GM19023 (cell line): ENCODE data around the gene DEFB116.
"Not testable (repeated sequence)": the region's sequence is repeated elsewhere in the genome, so short reads cannot be mapped to it uniquely, and the experiment has no call there.

Source experiments
- ATAC-seq: cut with Tn5 transposase; IDR thresholded peaks from one replicate; pipeline ENCODE4 v1.9.1; 2021; ENCODE audit warnings: mild to moderate bottlenecking, moderate library complexity; ENCODE audit not compliant: unreplicated experiment

DEFB116 gene, protein sequence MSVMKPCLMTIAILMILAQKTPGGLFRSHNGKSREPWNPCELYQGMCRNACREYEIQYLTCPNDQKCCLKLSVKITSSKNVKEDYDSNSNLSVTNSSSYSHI

DNA sequence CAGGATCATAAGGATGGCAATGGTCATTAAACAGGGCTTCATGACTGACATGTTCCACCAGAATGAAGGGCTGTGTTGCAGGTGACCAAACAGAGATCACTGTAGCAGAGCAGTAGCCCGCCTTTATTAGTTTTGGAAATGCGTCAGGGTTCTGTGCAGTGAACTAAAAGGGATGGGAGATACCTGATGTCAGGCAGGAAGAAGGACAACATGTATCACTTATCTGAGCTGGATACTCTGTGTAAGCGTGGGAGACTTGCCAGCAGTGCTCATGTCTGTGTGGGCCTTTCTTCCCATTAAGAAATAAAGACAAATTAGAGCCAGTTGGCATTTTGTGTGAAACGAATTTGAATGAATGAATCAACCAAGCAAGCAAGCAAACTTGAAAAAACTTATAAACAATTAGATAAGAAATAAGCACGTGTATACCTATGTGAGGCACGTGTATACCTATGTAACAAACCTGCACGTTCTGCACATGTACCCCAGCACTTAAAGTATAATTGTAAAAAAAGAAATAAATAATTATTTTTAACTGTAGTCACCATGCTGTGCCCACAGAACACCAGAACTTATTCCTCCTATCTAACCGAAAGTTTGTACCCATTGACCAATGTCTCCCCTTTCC is at the start of gene DEFB116:
TSS of gene DEFB116 (minus strand) at position 51 of the 628 bp plus-strand sequence. CDS start at position 51, 0 bp downstream.
- ATAC-seq, result no peak

DNA sequence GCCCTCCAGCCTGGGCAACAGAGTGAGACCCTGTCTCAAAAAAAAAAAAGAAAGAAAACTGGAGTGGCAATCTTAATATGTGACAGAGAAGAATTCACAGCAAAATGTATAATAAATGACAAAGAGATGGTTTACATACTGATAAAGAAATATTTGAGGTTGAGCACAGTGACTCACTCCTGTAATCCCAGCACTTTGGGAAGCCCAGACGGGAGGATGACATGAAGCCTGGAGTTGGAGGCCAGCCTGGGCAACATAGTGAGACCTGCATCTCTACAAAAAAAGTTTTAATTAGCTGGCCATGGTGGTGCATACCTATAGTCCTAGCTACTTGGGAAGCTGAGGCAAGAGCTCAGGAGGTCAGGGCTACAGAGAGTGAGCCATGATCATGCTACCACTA is 47.6 kb upstream of the DEFB116 start:
- ATAC-seq, result no peak

DNA sequence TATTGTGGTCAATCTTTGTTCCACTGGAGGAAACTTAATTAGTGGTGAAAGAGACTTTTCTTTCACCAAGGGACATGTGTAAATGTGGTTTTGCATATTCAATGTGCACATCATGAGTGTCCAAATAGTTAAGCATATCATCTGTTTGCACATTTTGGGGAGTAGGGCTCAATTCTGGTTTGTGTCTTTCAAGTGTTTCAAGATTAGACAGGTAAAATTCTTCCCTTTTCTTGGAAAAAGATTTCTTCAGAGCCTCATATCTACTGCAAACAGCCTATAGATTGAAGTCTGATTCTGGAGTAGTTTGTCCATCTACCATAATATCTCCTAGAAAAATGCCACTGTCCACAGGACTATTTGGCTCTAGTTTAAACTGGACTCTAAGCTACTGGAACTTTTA is 33.1 kb upstream of the DEFB116 start:
- ATAC-seq, result no peak

DNA sequence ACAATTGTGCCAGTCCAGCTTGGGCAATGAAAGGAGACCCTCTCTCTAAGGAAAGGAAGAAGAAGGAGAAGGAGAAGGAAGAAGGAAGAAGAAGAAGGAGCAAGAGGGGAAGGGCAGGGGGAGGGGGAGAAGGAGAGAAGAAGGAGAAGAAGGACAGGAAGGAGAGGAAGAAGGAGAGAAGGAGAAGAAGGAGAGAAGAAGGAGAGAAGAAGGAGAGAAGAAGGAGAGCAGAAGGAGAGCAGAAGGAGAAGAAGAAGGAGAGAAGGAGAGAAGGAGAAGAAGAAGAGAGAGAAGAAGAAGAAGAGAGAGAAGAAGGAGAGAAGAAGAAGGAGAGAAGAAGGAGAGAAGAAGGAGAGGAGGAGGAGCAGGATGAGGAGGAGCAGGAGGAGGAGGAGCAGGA is 22.5 kb upstream of the DEFB116 start:
- ATAC-seq, result no peak

DNA sequence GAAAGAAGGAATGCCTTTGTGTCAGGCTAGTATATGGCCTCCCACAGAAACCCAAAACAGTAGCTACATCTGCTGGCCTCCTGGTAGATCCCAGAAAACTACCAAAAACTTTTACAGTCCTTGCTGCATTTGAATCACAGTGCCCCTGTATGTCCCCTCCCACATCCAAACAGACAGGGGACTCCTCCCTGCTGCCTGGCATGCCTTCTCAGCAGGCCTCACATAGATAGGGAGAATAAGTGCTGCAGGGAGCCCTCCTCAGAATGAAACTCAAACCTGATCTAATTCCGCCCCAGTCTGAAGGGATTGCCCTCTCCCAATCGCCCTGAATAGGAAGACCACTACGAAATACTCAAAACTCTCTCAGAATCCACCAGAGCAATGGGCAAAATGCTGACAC is 14.1 kb upstream of the DEFB116 start:
- ATAC-seq, result no peak

DNA sequence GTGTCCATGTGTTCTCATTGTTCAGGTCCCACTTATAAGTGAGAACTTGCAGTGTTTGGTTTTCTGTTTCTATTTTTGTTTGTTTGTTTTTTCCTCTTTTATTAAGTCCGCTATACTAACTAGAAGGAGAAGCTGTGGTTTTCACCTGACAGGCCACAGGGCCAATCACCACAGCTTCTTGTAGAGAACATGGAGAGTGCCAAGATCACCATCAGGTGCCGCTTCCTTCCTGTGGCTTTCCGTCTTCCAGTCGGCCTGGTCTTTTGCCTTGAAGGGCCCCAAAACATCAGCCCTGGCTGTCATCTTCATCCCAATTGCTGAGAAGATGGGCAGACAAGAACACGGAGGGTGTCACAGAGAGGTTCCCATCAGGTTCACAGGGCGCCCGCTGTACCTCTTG is 23.4 kb downstream of the DEFB116 start:
- not testable (repeated sequence) for ATAC-seq

DNA sequence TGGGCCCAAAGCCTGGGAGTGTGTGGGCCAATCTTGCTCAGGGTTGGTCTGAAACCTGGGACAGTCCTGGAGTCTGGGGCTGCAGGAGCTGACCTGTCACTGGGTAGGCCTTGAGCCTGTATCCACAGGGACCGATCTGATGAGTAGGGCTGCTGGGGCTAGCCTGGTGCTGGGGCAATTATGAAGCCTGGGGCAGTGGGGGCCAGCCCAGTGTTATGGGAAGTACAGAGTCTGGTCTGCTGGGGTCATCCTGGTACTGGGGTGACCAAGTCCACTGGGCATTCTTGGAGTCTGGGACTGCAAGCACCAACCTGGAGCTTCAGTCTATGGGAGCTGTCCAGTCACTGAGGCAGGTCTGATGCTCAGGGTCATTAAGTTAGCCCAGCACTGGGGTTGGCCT is 30.2 kb downstream of the DEFB116 start:
- ATAC-seq, result no peak

DNA sequence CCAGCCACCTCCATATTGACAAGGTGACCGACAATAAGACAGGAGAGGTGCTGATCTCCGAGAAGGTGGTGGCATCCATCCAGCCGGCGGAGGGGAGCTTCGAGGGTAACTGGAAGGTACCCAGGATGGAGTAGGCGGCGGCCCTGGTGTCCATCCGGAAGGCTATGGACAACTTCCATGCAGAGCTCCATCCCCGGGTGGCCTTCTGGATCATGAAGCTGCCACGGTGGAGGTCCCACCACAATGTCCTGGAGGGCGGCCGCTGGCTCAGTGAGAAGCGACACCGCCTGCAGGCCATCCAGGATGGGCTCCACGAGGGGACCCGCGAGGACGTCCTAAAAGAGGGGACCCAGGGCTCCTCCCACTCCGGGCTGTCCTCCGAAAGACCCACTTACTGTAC is 33.9 kb downstream of the DEFB116 start:
- ATAC-seq, result no peak

DNA sequence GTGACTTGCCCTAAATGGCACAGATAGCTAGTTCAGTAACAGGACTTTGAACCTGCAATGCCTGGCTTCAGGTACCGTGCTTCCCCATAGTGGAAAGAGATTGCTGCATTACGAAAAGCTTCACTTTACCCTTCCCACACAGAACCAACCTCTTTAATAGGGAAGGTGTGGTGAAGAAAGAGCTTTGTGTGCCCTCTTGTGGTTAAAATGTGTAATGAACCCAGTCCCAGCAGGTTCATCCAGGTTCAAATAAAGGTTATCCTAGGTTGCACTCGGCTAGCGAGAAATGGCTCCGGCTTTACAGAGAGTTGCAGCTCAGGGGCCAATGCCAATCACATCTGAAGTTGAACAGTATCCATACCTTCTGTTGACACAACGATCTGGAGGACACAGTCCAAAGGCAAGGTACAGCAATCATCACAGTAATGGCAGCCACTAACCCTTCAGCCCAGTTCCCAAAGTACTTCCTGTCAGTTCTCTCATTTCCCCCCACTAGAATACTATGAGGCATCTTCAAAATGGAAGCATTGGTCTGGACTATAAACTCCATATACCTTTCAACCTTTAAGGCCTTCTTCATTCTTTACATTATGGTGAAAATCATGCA is 48.0 kb downstream of the DEFB116 start:
- no peak for ATAC-seq

DNA sequence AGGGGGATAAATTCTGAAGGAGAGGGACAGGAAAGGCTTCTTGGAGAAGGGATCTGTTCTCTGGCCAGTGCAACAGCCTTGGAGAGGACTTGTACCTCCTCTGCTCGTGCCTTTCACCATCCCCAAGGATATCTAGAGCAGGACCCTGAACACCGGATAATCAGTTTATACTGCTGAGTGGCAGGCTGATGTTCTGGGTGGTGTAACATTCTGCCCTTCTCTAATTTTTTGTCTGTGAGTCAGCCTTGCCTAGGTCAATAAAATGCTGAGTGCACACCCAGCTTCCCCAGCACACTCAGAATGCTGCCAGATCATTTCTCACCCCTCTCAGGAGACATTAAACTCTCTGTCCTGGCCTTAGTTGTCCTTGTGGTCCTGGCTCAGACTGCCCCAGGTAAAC is 51.0 kb downstream of the DEFB116 start, which contains the start of gene DEFB115:
TSS of gene DEFB115 (plus strand) at position 301 of the 400 bp plus-strand sequence. CDS start at position 301, 0 bp downstream.
- no peak for ATAC-seq

DNA sequence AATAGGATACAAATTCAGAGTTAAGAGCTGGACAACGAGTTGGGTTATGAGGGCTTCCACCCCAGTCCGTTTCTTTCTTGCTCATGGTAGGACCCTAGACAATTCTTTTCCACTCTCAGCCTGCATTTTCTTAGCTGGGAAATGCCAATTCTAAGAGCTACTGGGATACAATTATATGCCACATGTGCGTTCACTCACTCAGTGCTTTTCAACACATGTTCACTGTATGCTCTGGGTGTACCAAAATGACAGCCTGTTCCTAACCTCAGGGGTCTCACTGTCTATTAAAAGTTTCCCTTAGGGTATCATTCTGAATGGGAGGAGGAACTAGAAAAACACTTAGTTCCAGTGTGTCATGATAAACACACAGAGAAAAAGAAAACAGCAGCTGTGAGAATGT is 51.4 kb downstream of the DEFB116 start:
- ATAC-seq, result no peak
